ENCODE results near the gene EPGN.

EPGN gene

DNA sequence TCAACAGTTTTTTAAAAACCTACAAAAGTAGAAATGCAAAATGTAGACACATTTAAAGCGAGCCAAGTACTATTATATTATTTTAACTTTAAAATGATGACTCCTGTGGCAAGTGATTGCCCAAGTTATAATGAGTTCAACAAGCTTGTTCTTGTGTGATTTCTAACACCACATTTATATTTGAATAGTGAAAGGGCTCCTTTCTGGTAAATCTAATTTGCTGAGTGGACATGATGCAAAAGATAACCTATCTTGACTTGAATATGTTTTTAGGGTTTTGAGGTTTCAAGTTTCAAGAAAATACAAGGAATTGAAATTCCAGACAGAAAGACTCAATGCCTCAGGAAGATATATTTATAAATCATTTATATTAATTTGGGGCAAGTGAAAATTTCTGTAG is 1.1 kb upstream of the EPGN start:
- in situ Hi-C loops (cut with MboI; ENCODE audit: low sequenced_read_pairs): no loop called here

DNA sequence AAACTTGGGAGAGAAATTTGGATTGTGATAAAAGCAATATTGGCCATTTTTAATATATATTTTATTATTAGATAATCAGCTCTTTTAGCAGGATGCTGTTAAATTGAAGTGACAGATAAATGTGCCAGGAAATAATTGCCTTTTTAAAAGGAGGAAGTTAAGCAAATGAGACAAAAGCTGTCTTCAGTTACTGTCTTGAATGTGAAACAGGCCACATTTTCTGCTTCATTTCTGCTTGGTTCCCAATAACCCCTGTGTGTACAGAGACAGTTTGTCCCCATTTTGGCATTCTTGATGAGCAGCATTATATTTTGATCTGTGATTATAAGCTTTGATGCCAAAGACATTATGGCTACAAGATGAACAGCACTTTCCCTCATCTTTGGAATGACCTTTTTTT is 953 bp downstream of the EPGN start:
- in situ Hi-C loops (cut with MboI; ENCODE audit: low sequenced_read_pairs): no loop called here

DNA sequence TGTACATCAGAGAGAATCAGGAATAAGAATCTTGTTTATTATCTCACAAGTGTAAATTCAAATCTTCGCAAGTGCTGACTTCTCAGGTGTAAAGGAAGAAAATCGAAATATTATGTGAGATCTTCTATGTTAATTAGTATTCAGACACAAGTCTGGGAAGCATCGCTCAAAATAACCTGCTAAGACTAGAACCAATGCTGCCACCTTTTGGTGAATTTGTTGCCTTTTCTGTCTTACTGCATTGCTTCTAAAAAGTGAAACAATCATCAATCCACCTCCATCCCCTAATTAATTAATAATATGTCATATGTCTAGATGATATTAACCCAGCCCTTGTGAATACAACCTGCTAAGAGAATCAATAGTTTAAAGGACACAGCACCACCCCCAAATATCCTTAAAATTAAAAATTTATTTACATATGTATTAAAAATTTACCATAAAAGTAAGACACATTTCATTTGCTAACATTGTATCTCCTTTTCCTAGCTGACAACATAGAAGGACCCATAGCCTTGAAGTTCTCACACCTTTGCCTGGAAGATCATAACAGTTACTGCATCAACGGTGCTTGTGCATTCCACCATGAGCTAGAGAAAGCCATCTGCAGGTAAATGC is 3.5 kb downstream of the EPGN start:
- in situ Hi-C loops (cut with MboI; ENCODE audit: low sequenced_read_pairs): no loop called here

GRCh38 chr4:74314329-74314728 is 6.1 kb downstream of the EPGN start:
- in situ Hi-C loops (cut with MboI; ENCODE audit: low sequenced_read_pairs): no loop called here

GRCh38 chr4:74314944-74315343 is 6.7 kb downstream of the EPGN start:
- in situ Hi-C loops (cut with MboI; ENCODE audit: low sequenced_read_pairs): no loop called here

DNA sequence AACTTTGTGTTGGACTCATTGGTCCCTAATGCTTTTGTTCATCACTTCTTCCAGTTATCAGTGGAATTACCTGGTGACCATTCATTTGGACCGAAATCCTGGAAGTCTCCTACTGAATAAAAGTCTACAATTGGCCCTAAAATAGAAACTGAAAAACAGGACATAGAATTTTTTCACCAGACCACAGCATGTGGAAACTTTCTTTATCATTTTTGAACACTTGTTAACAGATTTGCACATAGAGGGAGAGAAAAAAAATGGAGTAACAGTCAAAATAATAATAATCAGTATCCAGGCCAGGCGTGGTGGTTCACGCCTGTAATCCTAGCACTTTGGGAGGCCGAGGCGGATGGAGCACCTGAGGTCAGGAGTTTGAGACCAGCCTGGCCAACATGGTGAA is 7.1 kb downstream of the EPGN start:
- in situ Hi-C loops (cut with MboI; ENCODE audit: low sequenced_read_pairs): no loop called here

GRCh38 chr4:74316397-74316796 is 8.1 kb downstream of the EPGN start:
- in situ Hi-C loops (cut with MboI; ENCODE audit: low sequenced_read_pairs): no loop called here

- in situ Hi-C loops (cut with MboI; ENCODE audit: low sequenced_read_pairs): no loop called here
These were observed 9.5 kb downstream of the EPGN start for GRCh38 chr4:74317616-74318246.

DNA sequence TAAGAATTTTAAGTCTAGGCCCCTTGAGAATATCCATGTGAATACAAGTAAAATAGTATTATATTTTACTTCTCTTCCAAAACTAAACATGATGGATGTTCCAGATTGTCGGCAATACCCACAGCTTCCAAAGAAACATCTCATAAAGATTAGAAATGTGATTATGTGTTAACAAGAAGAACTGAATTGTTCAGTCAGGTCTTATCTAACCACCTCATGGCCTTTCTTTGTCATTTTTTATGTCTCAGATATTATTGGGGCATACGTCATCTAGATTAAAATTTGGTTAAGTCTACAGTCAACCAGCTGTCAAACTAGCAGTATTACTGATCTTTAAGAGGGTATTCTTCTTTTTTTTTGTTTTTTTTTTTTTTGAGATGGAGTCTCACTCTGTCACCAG is 10.0 kb downstream of the EPGN start:
- in situ Hi-C loops (cut with MboI; ENCODE audit: low sequenced_read_pairs): no loop called here

GRCh38 chr4:74319470-74319869 is 11.2 kb downstream of the EPGN start:
- in situ Hi-C loops (cut with MboI; ENCODE audit: low sequenced_read_pairs): no loop called here

DNA sequence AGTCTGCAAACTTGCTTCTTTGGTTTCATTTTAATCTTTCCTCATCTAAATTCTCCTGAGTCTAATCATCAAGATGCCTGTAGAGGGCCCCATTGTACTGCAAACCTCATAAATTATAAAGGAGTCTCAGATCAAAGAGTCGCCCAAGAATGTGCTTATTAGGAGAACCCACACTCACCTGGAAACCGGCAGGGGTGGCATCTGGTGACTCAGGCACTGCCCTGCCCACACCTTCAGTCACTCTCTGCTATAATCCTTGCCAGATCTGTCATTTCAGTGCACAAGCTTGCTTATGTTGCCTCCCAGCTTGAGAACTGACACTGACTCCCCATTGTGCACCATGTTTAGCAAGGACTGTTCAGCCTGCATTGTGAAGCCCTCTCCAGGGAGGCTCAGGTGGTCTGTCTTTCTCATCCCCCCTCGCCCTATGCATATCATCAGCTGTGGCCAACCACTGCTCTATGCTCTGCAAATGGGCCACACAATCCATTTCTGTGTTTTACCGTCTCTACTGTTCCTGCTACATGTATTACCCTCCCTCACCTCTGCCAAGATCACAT is 12.4 kb downstream of the EPGN start:
- in situ Hi-C loops (cut with MboI; ENCODE audit: low sequenced_read_pairs): no loop called here

- in situ Hi-C loops (cut with MboI; ENCODE audit: low sequenced_read_pairs): no loop called here
These were observed 14.0 kb downstream of the EPGN start for GRCh38 chr4:74322301-74322700.

DNA sequence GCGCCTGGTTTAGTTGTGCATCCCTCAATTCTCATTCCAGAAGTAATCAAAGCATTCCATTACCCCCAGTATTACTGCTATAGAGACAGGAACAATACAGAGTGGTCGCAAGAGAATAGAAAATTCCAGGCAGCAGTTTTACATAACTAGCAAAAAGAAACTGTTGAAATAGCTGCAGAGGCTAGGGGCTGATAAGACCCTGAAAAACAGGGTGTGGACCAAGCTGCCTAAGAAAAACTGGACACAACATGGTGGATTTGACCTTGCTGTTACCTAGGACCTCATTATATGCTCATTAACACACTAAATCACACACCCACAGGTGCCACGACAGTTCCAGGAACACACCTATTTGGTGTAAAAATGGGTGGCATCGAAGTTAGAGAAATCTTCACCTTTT is 15.4 kb downstream of the EPGN start:
- in situ Hi-C loops (cut with MboI; ENCODE audit: low sequenced_read_pairs): no loop called here

- in situ Hi-C loops (cut with MboI; ENCODE audit: low sequenced_read_pairs): no loop called here
These were observed 16.0 kb downstream of the EPGN start for GRCh38 chr4:74324262-74324661.

- in situ Hi-C loops (cut with MboI; ENCODE audit: low sequenced_read_pairs): no loop called here
These were observed 17.6 kb downstream of the EPGN start for GRCh38 chr4:74325886-74326285.

DNA sequence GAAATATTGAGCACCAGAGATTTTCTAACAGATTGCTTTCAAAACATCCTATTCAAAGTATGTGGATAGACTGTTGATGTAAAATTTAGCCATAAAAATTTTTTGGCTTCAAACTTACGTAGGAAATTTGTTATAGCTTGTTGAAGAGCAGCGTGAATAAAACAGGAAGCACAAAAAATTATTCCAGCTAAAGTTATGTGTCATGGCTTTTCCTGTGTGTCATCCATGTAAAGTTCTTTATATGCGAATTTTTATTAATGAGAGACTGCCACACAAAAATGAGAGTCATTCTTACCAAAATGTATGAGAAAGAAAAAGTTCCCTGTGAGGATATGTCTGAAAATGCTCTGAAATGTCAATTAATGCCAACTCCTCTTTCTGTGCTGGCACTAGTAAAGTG is 19.5 kb downstream of the EPGN start:
- in situ Hi-C loops (cut with MboI; ENCODE audit: low sequenced_read_pairs): no loop called here

GRCh38 chr4:74328501-74328900 is 20.2 kb downstream of the EPGN start:
- in situ Hi-C loops (cut with MboI; ENCODE audit: low sequenced_read_pairs): no loop called here

- in situ Hi-C loops (cut with MboI; ENCODE audit: low sequenced_read_pairs): no loop called here
These were observed 21.0 kb downstream of the EPGN start for GRCh38 chr4:74329307-74329706.

DNA sequence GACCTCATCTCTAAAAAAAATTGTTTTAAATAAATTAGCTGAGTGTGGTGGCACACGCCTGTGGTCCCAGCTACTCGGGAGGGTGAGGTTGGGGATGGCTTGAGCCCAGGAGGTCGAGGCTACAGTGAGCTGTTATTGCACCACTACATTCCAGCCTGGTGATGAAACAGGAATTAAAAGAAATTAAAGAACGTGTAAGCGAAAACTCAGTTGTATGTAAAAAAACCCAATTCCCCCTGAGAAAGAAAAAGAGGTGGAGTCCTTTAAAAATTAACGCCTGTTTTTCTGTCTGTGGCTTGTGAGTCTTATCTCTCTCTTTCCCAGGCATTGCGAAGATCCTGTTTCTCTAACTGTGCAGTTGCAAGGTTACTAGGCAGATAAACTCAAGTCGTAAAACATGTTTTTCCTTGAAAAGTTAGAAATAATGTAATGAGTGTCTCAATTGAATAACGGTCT is 22.1 kb downstream of the EPGN start:
- in situ Hi-C loops (cut with MboI; ENCODE audit: low sequenced_read_pairs): no loop called here

DNA sequence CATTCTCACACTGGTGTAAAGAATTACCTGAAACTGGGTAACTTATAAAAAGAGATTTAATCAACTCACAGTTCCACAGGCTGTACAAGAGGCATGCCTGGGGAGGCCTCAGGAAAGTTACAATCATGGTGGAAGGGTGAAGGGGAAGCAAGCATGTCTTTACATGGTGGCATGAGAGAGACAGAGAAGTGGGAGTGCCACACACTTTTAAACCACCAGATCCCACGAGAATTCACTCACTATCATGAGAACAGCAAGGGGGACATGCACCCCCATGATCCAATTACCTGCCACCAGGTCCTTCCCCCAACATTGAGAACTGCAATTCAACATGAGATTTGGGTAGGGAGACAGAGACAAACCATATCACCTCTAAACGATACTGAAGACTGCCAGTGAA is 23.0 kb downstream of the EPGN start:
- in situ Hi-C loops (cut with MboI; ENCODE audit: low sequenced_read_pairs): no loop called here

DNA sequence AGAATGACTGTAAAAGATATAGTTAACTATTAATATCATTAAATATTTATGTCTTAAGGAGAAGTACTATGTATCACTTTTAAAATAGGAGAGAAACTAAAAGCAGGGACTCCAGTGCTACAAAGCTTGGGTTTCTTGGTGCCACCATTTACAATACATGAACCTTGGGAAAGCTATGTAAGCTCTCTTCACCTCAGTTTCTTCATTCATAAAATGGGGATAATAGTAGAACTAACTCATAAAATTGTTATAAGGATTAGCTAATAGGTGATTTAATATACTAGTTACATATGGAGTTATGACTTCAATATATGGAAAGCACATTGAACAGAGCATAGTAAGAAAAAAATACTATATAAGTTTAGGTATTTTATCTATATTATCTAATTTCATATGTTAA is 23.7 kb downstream of the EPGN start:
- in situ Hi-C loops (cut with MboI; ENCODE audit: low sequenced_read_pairs): no loop called here

GRCh38 chr4:74334636-74335035 is 26.4 kb downstream of the EPGN start:
- in situ Hi-C loops (cut with MboI; ENCODE audit: low sequenced_read_pairs): no loop called here

Measured in HL-60/S4 (cell line).